HG03571 (cell line): Measurements from ENCODE around the gene SERTAD1.
"Not testable (repeated sequence)": the region's sequence is repeated elsewhere in the genome, so short reads cannot be mapped to it uniquely, and the experiment has no call there.

Source experiments
- ATAC-seq: cut with Tn5 transposase; IDR thresholded peaks from one replicate; pipeline ENCODE4 v1.9.1; 2021; ENCODE audit not compliant: unreplicated experiment

The SERTAD1 gene

DNA sequence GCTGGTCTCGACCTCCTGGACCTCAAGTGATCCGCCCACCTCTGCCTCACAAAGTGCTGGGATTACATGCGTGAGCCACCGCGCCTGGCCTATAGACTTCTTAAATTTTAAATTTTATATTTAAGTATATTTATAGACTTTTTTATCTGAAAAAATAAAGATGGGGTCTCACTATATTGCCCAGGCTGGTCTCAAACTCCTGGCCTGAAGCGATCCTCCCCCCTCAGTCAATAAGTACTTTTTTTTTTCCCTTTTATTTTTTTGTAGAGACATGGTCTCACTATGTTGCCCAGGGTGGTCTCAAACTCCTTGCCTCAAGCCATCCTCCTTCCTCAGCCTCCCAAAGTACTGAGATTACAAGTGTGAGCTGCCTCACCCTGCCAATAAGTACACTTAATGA, 1.9 kb downstream of the SERTAD1 start:
- ATAC-seq = no peak

DNA sequence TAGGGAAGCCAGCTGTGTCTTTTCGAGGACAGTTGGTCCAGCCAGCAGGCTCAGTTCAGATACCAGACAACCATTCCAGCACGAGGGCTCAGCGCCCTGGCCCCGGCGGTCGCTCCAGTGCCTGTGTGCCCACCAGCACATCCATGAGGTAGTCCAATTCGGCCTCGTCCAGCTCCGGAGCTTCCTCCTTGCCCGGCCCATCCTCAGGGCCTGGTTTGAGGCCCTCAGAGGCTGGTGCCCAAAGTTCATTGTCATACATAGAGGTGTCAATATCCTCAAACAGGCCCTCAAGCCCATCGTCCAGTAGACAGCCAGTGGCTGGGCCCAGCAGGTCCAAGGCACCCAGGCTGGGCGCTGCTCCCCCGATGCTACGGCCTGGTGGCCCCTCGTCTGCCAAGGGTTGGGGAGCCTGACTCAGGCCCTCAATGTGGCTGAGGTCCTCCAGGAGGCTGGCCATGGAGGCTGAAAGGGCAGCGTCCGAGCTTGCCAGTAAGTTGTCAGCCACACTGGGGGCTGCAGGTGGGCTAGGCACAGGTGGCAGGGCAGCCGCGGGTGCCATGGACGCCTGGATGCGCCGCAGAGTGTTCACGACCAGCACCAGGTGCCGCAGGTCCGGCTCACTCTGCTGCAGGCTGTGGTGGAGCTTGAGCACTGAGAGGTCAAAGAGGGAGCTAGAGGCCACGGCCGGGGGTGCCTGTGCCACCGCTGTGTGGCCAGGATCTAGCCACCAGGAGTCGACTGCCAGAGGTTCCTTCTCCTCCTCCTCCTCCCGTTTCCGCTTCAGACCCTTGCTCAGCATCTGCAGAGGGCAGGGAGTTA, 2.8 kb downstream of the SERTAD1 start:
- no peak for ATAC-seq

DNA sequence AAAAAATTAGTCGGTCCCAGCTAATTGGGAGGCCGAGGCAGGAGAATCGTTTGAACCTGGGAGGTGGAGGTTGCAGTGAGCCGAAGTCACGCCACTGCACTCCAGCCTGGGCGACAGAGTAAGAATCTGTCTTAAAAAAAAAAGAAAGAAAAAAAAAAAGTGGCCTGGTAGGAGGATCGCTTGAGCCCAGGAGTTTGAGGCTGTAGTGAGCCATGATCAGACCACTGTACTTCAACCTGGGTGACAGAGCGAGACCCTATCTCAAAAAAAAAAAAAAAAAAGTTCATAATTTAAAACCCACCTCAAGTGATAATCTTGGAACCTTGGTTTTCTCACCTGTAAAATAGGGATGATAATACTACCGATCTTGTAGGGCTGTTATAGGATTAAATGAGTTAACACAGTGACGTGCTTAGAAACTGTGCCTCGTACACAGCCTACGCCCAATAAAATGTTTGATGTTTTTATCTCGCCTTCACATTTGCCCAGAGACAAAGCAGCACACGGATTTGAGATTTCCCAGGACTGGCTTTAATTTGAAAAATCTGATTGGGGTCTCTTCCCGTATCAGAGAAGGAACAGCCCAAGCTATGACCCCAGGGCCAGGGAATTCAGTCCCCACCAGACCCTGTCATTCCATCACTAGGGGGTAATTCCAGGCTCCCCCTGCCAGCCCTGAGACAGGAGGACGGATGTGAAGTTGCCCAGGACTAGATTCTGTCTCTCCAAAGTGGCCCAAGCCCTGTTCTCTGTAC, 3.6 kb downstream of the SERTAD1 start:
- ATAC-seq = no peak

DNA sequence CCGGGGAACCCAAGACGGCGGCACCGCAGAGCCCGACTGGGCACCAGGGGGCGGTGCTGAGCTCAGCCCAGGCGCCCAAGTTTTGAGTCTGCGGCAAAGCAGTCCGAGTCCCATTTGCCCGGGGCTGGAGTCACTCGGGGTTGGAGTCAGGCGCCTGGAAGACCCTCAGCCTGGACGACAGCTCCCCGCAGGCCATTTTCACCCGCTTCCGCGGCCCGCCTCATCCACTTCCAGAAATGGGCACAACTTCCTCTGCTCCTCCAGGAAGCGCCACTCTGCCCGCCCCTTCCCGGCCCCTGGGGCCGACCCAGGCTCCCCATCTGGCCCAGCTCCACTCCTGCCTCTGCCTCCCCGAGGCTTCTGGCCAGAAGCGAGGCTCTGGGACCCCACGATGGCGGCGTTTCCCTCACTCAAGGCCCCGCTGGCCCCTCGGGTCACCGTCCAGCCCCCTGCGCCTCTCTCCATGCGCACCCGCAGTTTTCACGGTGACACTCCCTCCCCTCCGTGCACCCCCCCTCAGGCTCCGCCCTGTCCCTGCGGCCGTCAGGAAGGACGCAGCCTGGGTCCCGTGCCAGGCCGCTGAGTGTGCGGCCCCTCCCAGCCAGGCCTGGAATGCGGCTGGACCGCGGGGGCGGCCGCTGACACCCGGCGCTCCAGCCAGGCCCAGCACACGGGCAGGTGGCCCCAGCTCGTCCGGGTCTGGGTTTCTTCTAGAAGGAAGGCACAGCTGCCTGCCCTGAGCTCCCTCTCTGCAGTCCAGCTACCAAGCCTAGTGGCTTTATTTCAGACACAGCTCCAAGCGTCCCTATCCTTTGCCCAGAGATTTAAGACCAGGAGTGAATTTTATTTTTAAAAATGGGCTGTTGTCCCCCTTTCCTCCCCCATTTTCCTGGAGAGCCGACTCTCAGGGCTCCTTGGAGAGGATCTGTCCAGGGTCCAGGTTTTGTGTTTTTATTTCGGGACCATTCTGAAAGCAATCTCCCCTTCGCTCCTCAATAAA, 4.7 kb downstream of the SERTAD1 start:
- ATAC-seq = peak; percentile 30

DNA sequence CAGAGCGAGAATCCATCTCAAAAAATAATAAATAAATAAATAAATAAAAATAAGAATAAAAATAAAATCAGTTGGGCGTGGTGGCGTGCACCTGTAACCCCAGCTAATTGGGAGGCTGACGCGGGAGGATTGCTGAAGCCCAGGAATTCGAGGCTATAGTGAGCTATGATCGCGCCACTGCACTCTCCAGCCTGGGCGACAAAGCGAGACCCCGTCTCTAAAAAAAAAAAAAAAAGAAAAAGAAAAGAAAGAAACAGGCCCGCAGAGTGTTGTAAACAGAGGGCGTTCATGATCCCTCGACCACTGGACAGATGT, 5.4 kb downstream of the SERTAD1 start:
- no peak for ATAC-seq

DNA sequence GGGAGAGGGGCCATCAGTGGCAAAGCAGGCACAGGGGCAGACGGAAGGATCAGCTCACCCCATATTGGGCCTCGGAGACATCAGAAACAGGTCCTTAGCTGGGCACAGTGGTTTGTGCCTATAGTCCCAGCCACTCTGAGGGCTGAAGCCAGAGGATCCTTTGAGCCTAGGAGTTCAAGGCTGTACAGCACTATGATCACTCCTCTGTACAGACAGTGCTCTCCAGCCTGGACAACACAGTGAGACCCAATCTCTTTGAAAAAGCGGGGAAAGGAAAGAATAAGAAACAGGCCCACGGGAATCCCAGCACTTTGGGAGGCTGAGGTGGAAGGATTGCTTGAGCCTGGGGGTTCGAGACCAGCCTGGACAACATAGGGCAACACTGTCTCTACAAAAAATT, 6.0 kb downstream of the SERTAD1 start:
- ATAC-seq = no peak

DNA sequence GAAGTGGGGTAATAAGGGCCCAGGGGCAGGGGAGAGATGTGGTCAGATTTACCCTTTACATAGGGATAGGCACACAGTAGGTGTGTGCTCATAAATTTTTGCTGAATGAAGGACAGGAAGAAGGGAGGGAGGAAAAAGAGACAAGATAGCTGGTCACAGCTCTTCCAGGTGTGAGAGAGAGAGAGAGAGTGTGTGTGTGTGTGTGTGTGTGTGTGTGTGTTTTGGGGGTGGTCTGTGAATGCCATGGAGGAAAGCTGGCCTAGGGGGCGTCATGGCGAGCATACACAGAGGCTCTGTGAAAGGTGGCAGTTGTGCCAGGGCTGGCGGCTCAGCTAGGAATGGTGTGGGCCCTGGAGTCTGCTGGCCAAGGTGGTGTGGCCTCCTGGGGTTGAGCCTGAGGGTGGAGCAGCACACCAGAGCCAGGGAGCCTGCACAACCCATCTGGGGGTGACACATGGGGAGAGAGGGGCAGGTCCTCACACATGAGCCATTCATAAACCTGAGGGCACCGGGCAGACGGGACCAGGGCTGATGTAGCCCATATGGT, 6.7 kb downstream of the SERTAD1 start:
- ATAC-seq = no peak

DNA sequence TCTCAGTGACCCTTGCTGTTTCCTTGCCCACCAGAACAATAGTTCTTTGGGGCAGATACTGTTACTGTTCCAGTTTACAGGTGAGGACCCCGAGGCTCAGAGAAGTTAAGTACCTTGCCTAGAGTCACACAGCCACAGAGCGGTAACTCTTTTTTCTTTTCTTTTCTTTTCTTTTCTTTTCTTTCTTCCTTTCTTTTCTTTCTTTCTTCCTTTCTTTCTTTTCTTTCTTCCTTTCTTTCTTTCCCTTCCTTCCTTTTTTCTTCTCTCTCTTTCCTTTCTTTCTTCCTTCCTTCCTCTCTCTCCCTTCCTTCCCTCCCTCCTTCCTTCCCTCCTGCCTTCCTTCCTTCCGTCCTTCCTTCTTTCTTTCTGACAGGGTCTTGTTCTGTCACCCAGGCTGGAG, 7.8 kb downstream of the SERTAD1 start:
- no peak for ATAC-seq

DNA sequence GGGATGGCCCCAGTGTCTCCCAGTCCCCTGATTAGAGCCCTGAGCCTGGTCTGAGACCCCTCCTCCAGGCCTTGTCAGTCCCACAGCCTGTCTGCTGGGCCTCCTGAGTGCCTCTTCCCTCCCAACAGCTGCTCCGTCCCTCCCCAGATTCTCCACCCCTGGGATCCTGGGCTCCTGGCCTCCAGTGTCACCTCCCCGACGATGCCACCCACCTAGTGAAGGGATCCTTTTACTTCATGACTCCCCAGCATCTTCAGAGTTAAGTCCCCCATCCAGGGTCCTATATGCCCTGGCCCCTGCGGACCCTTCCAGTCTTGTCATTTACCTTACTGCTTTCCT, 8.2 kb downstream of the SERTAD1 start:
- no peak for ATAC-seq

DNA sequence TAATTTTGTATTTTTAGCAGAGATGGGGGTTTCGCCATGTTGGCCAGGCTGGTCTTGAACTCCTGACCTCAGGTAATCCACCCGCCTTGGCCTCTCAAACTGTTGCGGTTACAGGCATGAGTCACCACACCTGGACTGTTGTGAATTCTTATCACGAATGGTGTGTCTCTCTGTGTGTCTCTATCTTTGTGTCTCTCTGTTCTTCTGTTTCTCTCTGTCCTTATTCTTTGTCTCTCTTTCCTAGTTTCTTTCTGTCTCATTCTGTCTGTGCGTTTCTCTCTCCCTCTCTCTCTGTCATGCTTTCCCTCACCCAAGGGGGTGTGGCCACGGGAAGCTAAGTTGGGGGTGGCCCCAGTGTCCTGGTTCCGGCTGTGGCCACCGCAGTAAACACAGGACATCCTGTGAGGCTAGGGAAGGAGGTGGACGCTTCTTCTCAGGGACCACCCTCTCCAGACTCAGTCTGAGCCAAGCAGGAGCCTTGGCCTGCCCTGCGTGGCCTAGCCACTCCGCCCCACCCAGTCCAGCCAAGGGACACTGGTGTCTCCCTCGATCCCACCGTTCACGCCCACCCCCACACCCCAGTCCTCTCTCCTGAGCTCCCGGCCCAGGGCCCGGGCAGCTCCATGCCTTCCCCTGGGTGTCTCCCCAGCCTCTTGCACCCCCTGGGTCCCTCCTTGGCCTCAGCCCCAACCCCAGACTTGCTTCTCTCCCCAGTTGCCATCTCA, 8.7 kb downstream of the SERTAD1 start:
- ATAC-seq = no peak

DNA sequence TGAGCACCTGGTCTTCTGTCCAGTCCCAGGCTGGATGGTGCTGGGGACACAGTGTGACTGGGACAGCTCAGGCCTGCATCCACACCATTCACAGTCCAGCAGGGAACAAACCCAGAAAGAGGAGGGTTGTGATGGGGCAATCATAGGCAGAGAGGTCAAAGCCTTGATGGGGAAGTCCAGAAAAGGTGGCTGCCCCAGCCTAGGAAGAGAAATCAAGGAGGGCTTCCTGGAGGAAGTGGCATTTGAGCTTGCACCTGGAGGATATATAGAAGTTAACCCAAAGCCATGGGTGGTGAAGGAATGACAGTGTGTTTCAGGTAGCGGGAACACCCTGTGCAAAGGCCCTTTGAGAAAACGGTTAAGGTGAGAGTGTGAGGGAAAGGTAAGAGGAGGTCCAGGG, 10.0 kb downstream of the SERTAD1 start:
- ATAC-seq = no peak

DNA sequence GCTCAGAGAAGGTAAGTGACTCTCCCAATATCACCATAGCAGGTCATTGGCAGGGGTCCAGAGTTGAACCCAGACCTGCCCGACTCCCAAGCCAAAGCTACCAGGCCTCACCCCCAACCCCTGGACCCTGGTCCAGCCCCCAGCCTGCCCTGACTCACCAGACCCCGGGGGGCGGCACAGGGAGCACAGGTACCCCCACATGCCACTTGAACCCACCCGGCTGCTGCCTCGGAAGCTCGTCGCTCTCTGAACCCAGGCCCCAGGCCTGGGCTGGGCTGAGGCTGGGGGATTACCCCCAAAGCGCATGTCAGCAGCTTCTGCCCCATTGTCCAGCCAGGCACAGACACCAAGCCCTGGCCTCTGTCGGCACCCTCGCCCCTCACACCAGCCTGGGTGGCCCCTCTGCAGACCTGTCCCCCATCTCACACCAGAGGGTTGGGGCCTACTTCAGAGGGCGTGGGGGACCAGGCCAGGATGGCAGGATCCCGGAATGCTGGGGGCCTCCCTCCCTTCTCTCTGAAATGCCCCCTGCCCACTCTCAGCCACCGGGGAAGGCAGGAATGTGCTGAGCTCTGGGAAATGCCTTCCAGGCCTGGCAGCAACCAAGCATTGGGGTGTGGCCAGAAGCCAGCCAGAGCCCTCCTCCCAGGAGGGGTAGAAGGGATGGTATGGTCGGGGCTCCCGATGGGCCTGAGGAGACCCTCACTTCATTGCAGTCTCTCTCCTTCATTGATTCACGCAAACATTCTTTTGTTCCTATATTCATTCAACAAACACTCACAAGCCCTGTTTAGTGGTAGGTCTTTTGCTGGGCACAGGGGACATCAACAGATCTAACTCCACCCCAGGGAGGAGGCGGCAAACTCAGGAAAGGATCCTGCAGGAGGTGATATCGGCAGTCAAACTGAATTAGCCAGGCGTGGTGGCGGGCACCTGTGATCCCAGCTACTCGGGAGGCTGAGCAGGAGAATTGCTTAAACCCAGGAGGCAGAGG, 11.0 kb downstream of the SERTAD1 start:
- no peak for ATAC-seq

DNA sequence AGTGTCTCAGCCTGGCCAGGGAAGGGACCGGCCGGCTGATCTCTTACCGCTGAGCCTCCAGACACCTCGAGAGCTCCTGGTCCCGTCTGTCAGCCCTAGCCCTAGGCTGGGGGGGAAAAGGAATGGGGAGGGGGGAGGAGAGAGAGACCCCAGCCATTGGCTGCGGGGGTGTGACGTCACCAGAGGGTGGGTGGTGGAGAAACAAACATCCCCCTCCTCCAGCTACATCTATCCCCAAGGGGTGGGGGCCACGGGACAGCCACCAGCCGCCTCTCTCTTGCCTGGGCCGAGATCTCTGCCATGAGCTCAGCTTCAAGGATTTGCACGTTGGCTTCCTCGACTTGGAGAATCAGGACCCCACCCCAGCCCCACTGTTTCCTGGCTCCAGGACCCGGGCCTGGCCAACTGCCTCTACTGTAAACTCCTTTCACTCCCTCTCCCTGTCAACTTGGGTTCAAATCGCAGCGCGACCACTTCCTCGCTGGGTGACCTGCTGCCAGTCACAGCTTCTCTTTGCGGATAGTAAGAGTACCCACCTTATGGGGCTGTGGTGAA, 12.4 kb downstream of the SERTAD1 start, which contains the start of gene PRX:
TSS of gene PRX (minus strand) at position 88 of the 555 bp plus-strand sequence. CDS start 5,446 bp downstream, outside the sequence.
- ATAC-seq = no peak

DNA sequence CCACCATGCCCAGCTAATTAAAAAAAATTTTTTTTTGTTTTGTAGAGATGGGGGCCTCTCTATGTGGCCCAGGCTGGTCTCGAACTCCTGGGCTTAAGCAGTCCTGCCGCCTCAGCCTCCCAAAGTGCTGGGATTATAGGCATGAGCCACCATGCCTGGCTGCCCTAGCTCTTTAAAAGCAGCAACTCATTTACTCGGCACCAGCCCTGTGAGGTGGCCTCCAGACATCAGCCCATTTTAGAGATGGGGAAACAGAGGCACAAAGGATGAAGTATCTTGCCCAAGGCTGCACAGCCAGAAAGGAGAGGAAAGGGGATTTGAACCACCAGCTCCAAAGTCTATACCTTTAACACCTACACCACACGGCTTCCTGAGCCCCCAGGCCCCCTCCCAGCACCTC, 12.9 kb downstream of the SERTAD1 start:
- no peak for ATAC-seq

DNA sequence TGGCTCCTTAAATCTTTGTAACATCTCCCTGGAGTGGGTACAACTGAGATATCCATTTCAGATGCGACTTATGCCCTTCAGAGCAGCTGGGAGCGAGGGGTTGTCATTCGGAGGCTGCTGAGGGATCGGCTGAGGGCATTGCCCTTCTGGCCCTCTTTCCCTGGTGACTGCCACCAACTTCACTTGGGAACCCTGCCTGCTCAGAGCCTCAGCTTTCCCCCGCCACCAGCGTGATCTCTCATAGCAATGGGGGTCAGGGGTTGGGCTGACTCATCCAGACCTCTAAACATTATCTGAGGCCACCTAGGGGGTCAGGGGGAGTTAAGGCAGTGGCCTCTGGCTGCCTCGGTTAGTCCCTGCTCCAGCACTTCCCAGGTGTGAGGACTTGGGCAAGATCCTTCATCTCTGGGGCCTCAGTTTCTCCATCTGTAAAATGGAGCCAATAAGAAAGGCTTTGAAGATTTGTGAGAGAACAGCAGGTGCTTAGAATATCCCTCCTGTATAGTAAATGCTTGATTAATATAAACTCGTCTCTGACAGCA, 13.8 kb downstream of the SERTAD1 start:
- no peak for ATAC-seq

DNA sequence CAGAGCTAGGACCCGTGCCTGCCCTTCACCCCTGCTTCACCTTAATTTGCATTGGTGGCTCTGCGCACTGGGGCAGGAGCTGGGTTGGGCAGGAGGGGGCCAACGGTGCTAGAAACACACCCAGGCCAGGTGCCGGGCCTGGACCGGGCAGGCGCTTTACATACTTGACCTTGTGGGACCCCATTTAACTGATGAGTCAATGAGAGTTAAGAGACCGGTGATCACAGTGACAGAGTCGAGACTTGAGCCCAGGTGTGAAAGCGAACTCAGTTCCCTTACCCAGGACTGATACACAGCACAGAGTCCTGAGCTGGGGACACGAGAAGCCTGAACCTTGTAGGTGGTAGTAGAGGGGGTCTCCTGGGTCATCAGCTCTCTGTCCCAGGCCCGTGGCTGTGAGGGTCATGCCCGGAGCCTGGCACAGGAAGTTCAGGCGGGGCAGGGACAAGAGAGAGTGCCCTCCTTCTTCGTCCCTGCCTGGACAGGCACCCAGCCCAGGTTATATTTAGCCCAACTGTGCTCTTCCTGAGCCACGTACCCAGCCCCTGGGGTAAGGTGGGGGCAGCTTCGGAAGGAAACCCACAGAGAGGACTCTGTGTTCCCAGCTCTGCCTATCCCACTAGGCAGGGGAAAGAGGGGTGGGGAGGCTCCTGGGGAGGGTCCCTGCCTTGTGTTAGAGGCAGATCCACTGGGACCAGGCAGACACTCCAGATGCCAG, 14.5 kb downstream of the SERTAD1 start:
- no peak for ATAC-seq

DNA sequence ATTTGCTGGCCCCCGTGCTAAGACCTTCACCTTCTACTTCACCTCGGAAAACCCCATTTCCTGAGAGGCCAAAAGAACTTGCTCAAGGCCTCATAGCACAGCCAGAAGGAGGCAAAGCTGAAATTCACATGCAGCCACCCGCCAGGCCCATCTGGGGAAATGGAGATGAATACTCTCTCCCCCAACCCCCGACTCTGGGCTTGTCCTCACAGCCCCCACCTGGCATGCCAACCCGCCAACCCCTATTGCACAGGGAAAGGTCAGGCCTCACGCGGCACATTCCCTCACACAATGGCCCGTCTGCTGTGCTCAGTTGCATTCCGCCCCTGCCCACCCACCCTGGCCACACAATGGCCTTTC, 15.8 kb downstream of the SERTAD1 start:
- ATAC-seq = no peak

DNA sequence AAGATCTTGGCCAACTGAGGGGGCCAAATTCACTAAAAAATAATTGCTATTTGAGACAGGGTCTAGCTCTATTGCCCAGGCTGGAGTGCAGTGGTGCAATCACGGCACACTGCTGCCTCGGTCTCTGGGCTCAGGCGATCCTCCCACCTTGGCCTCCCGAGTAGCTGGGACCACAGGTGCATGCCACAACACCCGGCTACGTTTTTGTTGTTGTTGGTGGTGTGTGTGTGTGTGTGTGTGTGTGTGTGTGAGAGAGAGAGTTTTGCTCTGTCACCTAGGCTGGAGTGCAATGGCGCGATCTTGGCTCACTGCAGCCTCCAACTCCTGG, 17.2 kb downstream of the SERTAD1 start:
- not testable (repeated sequence) for ATAC-seq
